Stimulated activated CD4-positive, alpha-beta T cell treated with anti-CD3 and anti-CD28 coated beads, Interleukin-12 subunit alpha, Interleukin-12 subunit beta, amount 100 ng/mL, for 4 hours (primary cell): ENCODE results near the gene WDR45B.
"Not testable (repeated sequence)": the region's sequence is repeated elsewhere in the genome, so short reads cannot be mapped to it uniquely, and the experiment has no call there.

ENCODE experiments used
- DNase-seq: peaks from one replicate; pipeline ENCODE4 v3.0.0-alpha.2; 2020

Gene WDR45B

GRCh38 chr17:82577300-82577699 is 70.9 kb downstream of the WDR45B start:
- DNase-seq: no peak

- not testable (repeated sequence) for DNase-seq
Measured at GRCh38 chr17:82575581-82576221, 72.5 kb downstream of the WDR45B start.

- no peak for DNase-seq
Measured at GRCh38 chr17:82574041-82574440, 74.2 kb downstream of the WDR45B start.

DNA sequence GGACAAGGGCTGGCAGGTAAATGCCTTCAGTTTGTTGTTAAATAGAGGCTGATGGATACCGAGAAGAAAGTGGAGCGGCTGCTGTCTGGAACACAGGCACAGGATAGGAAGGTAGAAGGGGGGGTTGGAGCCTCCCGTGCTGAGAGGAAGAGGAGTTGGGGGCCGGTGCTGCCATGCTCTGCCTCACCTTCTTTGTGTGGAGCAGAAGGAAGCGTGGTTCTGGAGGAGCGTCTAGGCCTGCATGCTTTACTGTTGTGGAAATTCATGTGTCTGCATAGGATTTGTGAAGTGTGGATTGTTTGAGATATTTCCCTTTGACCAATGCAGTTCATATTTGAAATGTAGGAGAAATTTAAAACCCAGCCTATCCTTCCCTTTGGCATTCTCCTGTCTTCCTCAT is 76.4 kb downstream of the WDR45B start:
- no peak for DNase-seq

GRCh38 chr17:82570277-82570676 is 78.0 kb downstream of the WDR45B start:
- no peak for DNase-seq

DNA sequence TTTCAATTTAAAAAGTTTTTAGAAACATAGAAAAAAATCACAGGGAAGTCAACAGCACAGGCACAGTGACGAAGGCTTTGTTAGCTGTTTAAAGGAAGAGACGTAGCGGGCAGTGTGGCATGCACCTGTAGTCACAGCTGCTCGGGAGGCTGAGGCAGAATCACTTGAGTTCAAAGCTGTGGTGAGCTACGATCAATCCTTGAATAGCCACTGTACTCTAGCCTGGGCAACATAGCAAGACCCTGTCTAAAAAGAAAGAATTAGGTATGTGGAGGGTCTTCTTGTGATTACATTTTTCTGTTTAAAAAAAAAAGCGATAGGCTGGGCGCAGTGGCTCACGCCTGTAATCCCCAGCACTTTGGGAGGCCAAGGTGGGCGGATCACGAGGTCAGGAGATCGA is 78.6 kb downstream of the WDR45B start:
- DNase-seq: no peak

DNA sequence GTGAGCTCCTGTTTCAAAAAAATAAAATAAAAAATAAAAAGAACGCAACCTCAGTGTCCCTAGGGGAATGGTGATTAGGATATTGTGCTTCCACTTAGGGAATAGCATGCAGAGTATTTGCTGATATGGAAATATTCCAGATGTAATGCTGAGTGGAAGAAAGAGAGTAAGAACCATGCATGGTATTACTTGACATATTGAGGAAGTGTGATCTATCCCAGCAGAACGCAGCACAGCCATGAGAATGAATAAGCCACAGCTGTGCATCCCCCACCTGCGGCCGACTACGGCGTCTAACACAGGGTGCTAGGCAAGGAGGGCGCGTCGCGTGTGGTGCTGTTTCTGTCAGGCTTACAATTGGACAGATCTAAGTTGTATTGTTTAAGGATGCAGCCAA is 79.2 kb downstream of the WDR45B start:
- no peak for DNase-seq

DNA sequence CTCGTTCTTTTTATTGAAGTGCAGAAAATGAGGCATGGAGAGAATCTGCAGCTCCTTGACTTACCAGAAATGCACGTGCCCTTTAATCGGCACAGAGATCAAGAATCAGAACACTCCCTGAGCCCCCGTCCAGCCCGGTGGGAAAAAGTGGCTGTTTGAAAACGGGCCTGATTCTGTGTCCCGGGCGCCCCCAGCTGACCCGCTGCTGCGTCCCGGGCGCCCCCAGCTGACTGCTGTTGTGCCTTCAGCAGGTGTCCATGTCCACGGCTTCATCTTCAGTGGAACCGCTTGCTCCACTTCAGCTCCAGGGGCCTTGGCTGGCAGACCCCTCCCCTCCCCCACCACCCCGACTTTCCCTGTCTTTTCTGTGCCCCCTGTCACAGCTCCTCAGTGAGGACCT is 81.0 kb downstream of the WDR45B start:
- no peak for DNase-seq

- no peak for DNase-seq
Measured at GRCh38 chr17:82566129-82566960, 81.9 kb downstream of the WDR45B start.

DNA sequence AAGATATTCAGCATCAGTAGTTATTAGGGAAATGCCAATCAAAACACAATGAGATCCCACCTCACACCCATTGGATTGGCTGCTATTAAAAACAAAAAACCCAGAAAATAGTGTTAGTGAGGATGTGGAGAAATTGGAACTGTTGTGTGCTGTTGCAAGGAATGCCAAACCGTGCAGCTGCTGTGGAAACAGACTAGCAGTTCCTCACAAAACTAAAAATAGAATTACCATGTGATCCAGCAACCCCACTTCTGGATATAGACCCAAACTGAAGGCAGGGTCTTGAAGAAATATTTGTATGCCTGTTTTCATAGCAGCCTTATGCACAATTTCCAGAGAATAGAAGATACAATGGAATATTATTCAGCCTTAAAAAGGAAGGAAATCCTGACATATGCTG is 82.7 kb downstream of the WDR45B start:
- DNase-seq: no peak
